GM23338 (cell line): Measurements from ENCODE around the gene CPNE7.

Experiments used
- CREB1 ChIP-seq: fragments of 250-450 bp; sonication (Bioruptor Pico); IDR thresholded peaks from 2 replicates; pipeline ENCODE4 v1.5.0; 2020; ENCODE audit warnings: low read depth, mild to moderate bottlenecking, moderate library complexity
- EZH2 ChIP-seq: fragments of 200-600 bp; sonication (generic); IDR thresholded peaks from one replicate; pipeline ENCODE4 v1.8.0; 2017; ENCODE audit warnings: antibody characterized with exemption, mild to moderate bottlenecking, low read depth; ENCODE audit not compliant: unreplicated experiment
- EZH2phosphoT487 ChIP-seq: fragments of 200-600 bp; sonication (generic); IDR thresholded peaks from one replicate; pipeline ENCODE4 v1.8.1; 2018; ENCODE audit warnings: antibody characterized with exemption; ENCODE audit not compliant: unreplicated experiment
- JUNB ChIP-seq: IDR thresholded peaks from one replicate; pipeline ENCODE4 v1.6.1; 2016; ENCODE audit warnings: antibody characterized with exemption; ENCODE audit not compliant: unreplicated experiment
- POLR2AphosphoS5 ChIP-seq: IDR thresholded peaks from 2 replicates; pipeline ENCODE4 v1.6.1; 2016; ENCODE audit warnings: antibody characterized with exemption, low read depth
- TF ChIP-seq, protein P1 (sequence below), 2 experiments: fragments of 200-600 bp in 1 of 2; sonication (generic) in 1 of 2; conservative IDR thresholded peaks; 2 replicates each; pipeline versions ENCODE4 v1.5.1 to v1.6.1; 2016 to 2017; ENCODE audit warnings: antibody characterized with exemption in 2 of 2, low read depth in 2 of 2, mild to moderate bottlenecking in 2 of 2, moderate library complexity in 1 of 2
- TF ChIP-seq, protein P2 (sequence below): IDR thresholded peaks from one replicate; pipeline ENCODE4 v1.6.1; 2018; ENCODE audit warnings: antibody characterized with exemption; ENCODE audit not compliant: unreplicated experiment

- TF ChIP-seq, protein P1, sequence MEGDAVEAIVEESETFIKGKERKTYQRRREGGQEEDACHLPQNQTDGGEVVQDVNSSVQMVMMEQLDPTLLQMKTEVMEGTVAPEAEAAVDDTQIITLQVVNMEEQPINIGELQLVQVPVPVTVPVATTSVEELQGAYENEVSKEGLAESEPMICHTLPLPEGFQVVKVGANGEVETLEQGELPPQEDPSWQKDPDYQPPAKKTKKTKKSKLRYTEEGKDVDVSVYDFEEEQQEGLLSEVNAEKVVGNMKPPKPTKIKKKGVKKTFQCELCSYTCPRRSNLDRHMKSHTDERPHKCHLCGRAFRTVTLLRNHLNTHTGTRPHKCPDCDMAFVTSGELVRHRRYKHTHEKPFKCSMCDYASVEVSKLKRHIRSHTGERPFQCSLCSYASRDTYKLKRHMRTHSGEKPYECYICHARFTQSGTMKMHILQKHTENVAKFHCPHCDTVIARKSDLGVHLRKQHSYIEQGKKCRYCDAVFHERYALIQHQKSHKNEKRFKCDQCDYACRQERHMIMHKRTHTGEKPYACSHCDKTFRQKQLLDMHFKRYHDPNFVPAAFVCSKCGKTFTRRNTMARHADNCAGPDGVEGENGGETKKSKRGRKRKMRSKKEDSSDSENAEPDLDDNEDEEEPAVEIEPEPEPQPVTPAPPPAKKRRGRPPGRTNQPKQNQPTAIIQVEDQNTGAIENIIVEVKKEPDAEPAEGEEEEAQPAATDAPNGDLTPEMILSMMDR (conservative IDR thresholded peaks at IDR 0.05; ENCODE audit: low read depth in 2 of 2), result no peak
- TF ChIP-seq POLR2AphosphoS5 (no peak), EZH2 (no peak), JUNB (no peak), CREB1 (no peak), EZH2phosphoT487 (no peak)
- TF ChIP-seq, protein P2, sequence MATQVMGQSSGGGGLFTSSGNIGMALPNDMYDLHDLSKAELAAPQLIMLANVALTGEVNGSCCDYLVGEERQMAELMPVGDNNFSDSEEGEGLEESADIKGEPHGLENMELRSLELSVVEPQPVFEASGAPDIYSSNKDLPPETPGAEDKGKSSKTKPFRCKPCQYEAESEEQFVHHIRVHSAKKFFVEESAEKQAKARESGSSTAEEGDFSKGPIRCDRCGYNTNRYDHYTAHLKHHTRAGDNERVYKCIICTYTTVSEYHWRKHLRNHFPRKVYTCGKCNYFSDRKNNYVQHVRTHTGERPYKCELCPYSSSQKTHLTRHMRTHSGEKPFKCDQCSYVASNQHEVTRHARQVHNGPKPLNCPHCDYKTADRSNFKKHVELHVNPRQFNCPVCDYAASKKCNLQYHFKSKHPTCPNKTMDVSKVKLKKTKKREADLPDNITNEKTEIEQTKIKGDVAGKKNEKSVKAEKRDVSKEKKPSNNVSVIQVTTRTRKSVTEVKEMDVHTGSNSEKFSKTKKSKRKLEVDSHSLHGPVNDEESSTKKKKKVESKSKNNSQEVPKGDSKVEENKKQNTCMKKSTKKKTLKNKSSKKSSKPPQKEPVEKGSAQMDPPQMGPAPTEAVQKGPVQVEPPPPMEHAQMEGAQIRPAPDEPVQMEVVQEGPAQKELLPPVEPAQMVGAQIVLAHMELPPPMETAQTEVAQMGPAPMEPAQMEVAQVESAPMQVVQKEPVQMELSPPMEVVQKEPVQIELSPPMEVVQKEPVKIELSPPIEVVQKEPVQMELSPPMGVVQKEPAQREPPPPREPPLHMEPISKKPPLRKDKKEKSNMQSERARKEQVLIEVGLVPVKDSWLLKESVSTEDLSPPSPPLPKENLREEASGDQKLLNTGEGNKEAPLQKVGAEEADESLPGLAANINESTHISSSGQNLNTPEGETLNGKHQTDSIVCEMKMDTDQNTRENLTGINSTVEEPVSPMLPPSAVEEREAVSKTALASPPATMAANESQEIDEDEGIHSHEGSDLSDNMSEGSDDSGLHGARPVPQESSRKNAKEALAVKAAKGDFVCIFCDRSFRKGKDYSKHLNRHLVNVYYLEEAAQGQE, result no peak
These were observed 25.0 kb upstream of the CPNE7 start for GRCh38 chr16:89550421-89551007.
